Fibroblast of peridontal ligament (primary cell): ENCODE measurements around the gene MGAT4D.
"Not testable (repeated sequence)": the region's sequence is repeated elsewhere in the genome, so short reads cannot be mapped to it uniquely, and the experiment has no call there.

Source experiments
- DNase-seq: peaks from one replicate; pipeline ENCODE4 v3.0.0-alpha.2; 2010; ENCODE audit errors: extremely low read depth

The MGAT4D gene

GRCh38 chr4:140497747-140498636, at the start of gene MGAT4D:
Gene MGAT4D (minus strand): TSS chr4:140498293. CDS start chr4:140498222, 71 bp downstream.
- DNase-seq = no peak

GRCh38 chr4:140533951-140534480, 35.9 kb upstream of the MGAT4D start:
- peak; percentile 55 for DNase-seq

GRCh38 chr4:140529434-140529833, 31.3 kb upstream of the MGAT4D start:
- DNase-seq = no peak

GRCh38 chr4:140523857-140524742, 26.0 kb upstream of the MGAT4D start, which contains the start of gene ELMOD2:
Gene ELMOD2 (plus strand): TSS chr4:140524168. CDS start chr4:140525429, 1,261 bp downstream.
- DNase-seq = peak; percentile 95

- DNase-seq = no peak
Measured at GRCh38 chr4:140523370-140523856, 25.3 kb upstream of the MGAT4D start.

GRCh38 chr4:140515423-140515822, 17.3 kb upstream of the MGAT4D start:
- no peak for DNase-seq

- not testable (repeated sequence) for DNase-seq
Measured at GRCh38 chr4:140513765-140514164, 15.7 kb upstream of the MGAT4D start.

GRCh38 chr4:140504261-140504660, 6.2 kb upstream of the MGAT4D start:
- DNase-seq = no peak

GRCh38 chr4:140499391-140499790, 1.3 kb upstream of the MGAT4D start:
- no peak for DNase-seq

GRCh38 chr4:140497405-140497746, 717 bp downstream of the MGAT4D start:
- DNase-seq = no peak

- no peak for DNase-seq
Measured at GRCh38 chr4:140485939-140486338, 12.2 kb downstream of the MGAT4D start.

- DNase-seq = no peak
Measured at GRCh38 chr4:140483445-140483844, 14.6 kb downstream of the MGAT4D start.

- DNase-seq = no peak
Measured at GRCh38 chr4:140472156-140472555, 25.9 kb downstream of the MGAT4D start.

- no peak for DNase-seq
Measured at GRCh38 chr4:140469791-140470733, 28.0 kb downstream of the MGAT4D start.

GRCh38 chr4:140466146-140466545, 31.9 kb downstream of the MGAT4D start:
- DNase-seq = no peak

- no peak for DNase-seq
Measured at GRCh38 chr4:140463614-140464013, 34.5 kb downstream of the MGAT4D start.

- no peak for DNase-seq
Measured at GRCh38 chr4:140463182-140463581, 34.9 kb downstream of the MGAT4D start.

- no peak for DNase-seq
Measured at GRCh38 chr4:140450352-140450751, 47.7 kb downstream of the MGAT4D start.

- DNase-seq = no peak
Measured at GRCh38 chr4:140448830-140449229, 49.3 kb downstream of the MGAT4D start.

- peak; percentile 9 for DNase-seq
Measured at GRCh38 chr4:140448162-140448561, 49.9 kb downstream of the MGAT4D start.

GRCh38 chr4:140444347-140444746, 53.7 kb downstream of the MGAT4D start:
- DNase-seq = not testable (repeated sequence)
